ENCODE data around the gene DNPH1.
A peak's percentile ranks its signal among the peaks of the same experiment; 100 is the strongest.

The DNPH1 gene, protein sequence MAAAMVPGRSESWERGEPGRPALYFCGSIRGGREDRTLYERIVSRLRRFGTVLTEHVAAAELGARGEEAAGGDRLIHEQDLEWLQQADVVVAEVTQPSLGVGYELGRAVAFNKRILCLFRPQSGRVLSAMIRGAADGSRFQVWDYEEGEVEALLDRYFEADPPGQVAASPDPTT

DNA sequence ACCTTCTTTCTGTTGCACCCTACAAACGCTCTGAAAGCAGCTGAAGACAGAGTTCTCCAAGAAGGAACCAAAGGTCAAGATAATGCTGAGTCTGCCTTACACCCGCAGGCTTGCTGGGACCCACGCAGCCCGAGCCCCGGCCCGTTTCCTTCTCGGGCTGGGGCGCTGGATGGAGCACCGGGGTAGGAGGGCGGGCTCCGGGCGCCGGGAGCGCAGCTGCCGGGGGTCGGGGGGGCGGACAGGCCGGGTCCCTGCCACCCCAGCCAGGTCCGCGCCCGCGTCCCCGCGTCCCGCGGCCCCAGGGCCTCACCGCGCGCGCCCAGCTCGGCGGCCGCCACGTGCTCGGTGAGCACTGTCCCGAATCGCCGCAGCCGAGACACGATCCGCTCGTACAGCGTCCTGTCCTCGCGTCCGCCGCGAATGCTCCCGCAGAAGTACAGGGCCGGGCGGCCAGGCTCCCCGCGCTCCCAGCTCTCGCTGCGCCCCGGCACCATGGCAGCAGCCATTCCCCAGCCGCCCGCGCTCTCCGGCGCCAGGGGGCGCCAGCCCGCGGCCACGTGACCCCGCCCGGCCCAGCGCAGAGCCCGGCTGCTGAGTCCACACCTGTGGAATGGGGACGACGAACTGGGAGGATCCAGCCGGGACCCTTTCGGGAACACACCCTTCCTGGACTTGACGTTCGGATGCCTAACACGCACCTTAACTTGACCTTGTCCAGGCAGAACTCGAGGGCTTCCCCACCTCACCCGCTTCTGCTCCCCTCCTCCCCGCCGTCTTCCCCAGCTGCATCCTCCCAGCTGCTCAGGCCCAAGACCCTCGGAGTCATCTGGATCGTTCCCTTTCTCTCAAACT lies at the start of gene DNPH1:
DNPH1 (minus strand) TSS at position 531 of the 852 bp plus-strand sequence; CDS start at position 506, 25 bp downstream.
- peak; percentile 27 to 72 for DNase-seq (ENCODE audit: low read depth in 2 of 2)

DNA sequence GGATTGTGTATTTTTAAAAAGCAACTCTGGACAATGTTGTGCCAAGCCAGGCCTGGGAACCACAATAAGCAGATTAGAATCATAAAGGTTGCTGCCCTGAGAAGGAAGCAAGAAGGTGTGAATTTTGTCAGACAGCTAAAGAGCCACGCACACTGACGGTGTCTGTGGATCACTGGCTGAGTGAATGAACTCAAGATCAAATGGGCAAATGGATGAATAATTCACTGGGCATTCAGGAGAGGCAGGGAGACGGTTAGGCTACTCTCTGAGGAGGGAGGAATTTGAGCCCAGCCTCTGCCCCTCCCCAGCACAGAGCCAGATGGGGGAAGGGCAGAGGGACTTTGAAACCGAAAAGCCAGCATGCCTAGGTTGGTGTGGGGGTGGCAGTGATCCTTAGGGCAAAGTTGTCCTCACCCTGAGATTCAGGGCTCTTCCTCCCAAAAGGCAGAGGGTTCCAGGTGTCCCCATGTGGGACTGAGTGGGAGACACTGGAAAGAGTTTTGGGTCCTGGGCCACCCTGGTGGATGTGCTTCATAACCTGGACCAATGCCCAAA lies 49.3 kb upstream of the DNPH1 start:
- no peak for DNase-seq (ENCODE audit: low read depth in 2 of 2)

DNA sequence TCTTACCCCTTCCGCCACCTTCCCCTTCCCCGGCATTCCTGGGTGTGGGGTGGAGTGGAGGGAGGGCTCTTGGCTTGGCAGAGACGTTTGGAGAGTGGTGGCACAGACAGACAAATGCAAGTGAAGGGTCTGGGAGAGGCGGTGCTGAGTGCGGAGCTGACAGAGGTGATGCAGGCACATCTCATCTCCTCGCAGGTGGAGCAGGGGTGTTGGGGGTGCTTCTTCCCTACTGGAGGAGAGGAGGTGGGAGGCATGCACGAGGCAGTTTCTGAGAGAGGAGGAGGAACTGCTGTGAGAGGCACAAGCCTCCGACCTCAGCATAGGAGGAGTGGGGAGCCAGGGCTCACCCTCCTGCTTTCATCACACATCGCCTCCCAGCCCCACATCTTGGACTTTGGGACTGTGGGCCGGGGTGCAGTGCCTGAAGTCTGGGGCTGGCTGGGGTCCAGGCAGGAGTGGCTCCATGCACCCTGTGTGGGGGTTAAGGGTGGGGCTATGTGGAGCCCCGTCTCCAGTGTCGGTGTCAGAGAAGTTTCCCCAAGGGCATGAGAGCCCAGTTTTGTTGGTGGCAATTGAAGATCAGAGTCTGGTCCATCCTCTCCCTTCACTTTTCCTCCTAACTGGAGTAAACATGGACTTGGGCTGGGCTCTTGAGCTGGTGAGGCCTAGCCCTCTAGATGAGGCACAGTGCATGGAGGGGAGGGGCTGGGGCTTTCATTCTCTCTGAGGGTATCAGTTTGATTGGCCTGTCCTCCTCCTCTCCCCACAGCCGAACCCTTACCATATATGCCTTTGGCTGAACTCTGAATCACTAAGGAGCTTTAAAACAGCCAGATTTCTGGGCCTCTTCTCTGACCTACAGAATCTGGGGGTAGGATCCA lies 48.6 kb upstream of the DNPH1 start:
- no peak for DNase-seq (ENCODE audit: low read depth in 2 of 2)

DNA sequence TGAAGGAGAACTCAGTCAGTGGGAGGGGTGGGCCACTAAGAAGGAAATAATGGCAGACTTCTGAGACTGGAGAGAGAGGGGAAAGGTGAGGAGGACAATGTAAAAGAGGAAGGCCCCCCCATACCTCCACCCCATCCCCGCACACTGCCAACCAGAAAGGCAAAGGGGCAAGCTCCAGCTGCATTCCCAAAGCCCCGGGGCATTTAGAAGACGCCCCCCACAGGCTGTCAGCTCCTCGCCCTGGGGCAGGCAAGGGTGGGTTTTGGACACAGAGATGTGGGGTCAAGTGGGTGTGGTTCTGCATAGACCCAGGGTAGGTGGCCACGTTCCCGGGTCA lies 48.0 kb upstream of the DNPH1 start:
- no peak for DNase-seq (ENCODE audit: low read depth in 2 of 2)

DNA sequence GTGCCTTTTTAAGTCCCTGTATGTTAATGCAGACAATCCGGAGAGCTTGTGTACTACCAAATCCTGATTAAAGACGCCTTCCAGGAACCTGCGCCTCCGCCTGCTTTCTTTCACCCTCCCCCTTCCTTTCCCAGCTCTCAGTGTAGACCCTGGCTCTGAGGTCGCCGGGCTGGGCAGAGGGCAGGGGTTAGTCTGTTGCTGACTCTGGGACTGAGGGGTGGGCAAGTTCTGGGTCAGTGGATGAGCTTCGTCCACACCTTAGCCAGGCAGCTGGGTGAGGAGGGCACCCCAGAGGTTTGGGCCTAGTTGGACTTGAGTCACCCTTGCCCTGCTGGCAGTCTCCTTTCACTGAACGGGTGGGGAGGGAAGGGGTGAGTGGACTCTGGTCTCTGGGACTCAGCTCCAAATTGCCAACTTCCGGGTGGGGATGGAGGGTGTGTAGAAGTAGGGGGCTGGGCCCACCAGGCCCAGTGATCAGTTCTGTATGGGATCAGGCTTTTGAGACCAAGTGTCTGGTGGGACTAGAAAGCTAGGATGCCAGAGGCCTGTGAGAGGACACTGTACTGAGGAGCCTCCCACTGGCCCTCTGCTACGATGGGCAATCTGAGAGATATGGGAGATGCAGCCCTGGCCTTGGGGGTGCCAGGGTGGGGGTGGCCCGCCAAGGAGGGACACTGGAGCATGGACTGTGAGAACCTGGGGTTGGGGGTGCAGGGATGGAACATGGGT lies 47.5 kb upstream of the DNPH1 start:
- DNase-seq (ENCODE audit: low read depth in 2 of 2) = no peak

DNA sequence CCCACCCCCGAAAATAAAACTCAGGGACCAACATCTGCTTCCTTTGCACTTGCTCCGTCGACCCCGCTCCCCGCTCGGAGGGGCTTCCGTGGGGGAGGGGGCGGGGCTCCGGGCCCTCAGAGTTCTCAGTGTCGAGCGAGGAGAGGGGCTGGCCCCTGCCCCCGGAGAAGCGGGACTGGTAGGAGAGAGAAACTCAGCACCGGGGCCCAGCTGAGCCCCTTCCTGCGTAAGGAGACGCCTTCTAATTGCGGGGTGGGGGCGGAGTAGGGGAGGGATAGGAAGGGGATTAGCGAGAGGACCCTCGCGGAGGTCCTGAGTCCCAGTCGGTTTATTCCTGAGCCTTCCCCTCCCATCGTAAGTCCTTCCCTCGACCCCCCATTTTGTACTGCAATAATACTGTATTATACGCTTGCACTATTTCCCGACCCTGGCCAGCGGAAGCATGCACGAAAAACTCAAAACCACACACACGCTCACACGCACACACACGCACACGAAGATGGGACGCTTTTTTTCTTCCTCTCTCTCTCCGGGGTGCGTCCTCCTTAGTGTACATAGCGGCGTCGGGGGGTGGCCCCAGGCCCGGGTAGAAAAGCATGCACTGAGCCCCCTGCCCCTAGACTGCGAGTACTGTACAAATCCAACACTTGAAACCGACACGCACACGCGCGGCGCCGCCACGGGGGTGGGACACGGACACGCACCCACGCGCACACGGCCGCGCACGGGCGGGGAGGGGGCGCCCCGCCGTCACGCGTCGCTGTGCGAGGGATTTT lies 46.7 kb upstream of the DNPH1 start:
- peak in 1 of 2 donors; percentile 8 for DNase-seq (ENCODE audit: low read depth in 2 of 2)

DNA sequence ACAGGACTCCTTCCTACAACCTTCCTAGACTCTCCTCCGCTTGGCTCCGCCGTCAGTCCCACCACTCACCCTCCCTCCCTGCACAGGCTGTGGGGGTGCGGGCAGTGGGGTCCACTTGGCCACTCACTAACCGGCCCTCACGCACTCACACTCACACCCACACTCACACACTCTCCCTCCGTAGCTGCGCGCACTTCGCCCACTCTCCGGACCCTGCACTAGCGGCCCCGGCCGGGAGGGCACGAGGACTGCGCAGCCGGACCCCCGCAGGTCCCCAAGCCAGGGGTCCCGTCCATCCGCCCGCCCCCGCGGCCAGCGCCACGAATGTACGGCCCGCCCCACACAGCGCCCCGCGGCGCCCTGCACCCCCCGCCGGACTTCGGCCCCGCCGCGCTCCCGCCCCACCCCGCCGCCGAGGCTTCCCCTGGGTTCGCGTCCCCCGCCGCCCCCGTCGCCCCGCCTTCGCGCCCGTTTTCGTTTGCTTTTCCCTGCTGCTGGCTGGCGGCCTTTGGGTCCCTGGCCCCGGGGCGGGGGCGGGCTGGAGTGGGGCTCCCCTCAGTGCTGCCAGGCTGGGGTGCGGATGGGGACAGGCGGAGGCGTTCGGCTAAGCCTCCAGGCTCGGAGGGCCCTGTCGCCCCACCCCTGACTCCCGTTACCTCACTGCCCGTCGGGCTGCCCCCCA lies 45.8 kb upstream of the DNPH1 start:
- DNase-seq (ENCODE audit: low read depth in 2 of 2) = peak in 1 of 2 donors; percentile 38

DNA sequence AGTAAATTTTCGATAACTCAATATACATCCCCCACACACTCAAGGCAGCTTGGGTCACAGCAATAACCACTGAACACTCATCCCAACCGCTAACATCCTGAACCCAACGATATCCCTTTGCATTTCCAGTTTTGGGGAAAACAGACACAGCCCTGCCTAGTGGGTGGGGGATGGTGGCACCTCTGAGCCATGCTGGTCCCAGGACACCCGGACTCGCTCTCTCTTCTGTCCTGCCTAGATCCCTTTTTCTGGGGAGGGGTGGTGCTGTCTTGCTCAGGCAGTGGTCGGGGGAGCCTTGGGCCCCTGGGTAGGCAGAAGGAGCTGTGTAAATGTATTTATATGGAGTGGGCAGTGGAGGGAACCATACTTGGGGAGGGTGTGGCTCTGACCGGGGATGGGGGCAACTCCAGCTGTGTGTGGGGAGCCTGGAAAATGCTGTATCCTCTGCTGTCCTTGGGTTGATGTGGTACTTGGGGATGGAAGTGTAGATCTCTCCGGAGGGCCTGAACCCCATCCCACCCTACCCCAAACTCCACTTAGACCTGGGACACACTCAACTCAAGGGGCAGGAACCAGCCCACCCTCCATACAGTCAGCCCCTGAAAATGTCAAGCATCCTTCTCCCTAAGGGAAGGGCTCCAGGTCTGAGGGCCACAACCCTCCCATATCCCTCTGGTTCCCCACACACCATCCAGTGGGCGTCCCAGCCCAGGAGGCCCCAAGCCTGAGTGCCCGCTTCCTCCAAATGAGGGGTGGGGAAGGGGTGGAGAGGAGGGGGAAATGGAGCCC lies 45.0 kb upstream of the DNPH1 start:
- DNase-seq (ENCODE audit: low read depth in 2 of 2) = no peak

DNA sequence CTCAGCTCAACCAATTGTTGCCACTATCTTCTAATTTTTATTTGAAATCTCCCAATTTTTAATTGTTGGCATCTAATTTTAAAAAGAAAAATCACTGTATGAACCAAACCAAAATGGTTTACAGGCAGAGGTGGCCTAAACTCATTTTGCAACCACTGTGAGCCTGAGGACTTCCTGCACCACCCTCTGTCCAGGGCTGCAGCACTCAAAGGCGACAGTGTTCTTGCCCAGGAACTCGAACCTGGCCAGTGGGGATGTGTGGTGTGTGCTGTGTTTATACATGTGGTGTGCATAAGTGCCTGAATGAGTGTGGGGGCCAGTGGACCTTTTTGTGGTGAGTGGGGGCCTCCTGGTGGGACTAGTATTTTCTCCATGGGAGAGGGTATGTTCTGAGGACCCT lies 44.4 kb upstream of the DNPH1 start:
- DNase-seq (ENCODE audit: low read depth in 2 of 2) = no peak

DNA sequence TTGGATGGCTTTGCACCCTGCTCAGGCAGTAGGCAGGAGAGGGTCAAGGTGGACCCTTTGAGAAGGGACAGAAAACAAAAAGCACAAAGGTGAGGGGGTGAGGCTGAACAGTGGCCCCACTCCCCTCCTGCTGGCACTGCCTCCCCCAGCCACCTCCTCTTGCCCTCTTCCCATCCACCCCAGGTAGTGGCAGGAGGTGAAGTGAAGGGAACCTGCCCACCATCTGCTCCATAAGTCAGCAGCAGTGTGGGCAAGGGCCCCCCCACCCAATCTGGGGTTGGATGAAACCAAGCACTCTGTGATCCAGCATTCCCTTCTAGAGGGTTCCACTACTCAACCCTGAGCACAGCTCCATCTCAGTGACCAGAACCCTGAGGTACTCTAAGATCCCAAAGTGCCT lies 42.7 kb upstream of the DNPH1 start:
- no peak for DNase-seq (ENCODE audit: low read depth in 2 of 2)

DNA sequence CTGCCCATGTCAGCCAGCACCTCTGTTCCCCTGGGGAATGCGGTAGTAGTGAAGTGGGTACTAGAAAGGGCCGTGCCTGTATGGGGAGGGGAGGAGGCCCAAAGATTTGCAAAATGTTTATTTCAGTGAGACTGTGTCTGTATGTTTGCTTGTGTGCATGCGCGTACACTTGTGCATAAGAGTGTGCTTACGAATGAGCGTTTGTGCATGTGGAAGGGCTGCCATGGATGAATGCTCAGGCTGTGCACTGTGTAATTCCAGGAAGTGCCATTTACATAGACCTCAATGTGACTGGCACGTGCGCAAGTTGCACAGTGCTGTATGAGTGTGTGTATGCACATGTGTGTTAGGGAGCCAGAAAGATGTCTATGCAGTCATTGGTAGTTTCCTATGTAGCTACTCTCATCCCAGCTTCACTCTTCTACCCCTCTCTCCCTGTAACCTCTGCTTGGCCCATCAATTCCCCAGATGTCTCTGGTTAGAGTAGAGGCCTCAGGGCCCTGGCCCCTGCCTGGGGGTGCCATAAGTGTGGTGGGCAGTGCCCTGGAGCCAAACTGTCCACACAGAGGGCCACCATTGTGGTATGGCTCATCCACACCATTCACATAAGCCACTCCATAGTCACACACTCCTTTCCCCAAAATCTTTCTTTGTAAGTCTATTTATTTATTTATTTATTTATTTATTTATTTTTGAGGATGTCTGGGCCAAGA lies 42.0 kb upstream of the DNPH1 start:
- no peak for DNase-seq (ENCODE audit: low read depth in 2 of 2)

DNA sequence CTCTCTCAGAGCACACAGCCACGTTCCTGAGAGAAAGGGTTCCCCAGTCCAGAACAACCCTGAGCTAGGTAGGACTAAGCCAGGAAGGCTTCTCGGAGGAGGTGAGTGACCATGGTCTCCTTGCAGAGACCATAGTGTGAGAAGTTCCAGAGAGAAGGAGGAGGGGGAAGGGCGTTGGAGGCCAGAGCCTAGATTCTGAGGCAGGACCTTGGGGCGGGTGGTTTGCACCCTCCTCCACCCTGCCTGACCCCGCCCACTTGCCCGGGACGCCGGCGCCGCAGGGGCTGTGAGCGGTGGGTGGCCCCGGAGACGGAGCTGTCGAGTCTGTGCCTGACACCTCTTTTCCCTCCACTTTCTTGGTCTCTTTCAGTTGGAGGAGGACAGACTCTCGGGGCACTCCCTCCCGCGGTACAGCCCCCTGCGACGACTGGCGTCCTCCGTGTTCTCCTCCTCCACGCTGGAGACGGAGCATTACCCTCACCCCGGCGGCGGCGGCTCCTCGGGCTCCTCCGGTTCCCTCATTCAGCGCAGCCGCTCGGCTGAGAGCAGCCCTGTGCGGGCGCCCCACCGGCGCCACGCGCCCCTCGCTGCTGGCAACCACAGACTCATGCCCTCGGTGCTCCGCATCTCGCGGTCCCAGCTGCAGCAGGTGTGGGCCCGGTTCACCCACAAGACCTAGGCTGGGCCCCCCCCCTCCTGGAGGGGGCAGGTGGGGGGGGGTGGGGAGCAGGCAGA lies 40.2 kb upstream of the DNPH1 start:
- DNase-seq (ENCODE audit: low read depth in 2 of 2) = peak; percentile 32 to 58

DNA sequence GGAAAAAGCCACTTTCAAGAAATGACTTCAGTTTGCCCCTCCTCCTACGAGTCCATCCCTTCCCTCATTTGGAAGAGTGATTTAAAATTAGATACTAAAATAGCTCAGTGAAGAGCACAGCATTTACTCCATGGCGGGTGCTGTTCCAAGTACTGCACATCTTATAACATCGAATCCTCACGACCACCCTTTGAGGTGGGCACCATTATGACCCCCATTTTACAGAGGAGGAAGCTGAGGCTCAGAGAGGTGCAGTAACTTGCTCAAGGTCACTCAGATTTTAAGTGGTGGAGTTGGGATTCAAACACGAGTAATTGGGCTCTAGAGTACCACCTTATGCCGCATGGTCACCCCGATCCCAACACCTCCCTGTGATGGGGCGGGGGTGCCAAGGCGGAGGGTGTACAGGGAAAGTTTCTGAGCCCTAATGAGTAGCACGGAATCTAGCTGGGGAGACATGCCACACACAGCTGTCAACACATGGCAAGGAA lies 39.5 kb upstream of the DNPH1 start:
- DNase-seq (ENCODE audit: low read depth in 2 of 2) = no peak

DNA sequence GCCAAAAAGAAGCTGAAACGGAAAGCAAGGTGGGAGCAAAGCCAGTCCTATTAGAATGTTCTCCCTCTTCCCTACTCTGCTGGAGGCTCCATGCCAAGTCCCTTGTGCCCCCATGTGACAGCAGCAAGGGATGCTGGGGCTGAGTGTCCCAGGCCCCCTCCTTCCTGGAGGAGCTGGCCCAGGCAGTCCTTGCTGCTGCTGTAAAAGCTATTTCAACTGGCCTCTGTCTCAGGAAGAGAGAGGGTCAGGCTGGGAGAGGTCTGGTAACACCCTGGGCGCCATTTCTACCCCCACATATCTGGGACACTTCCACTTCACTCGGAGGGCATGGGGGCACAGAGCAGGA lies 39.0 kb upstream of the DNPH1 start:
- DNase-seq (ENCODE audit: low read depth in 2 of 2) = no peak

DNA sequence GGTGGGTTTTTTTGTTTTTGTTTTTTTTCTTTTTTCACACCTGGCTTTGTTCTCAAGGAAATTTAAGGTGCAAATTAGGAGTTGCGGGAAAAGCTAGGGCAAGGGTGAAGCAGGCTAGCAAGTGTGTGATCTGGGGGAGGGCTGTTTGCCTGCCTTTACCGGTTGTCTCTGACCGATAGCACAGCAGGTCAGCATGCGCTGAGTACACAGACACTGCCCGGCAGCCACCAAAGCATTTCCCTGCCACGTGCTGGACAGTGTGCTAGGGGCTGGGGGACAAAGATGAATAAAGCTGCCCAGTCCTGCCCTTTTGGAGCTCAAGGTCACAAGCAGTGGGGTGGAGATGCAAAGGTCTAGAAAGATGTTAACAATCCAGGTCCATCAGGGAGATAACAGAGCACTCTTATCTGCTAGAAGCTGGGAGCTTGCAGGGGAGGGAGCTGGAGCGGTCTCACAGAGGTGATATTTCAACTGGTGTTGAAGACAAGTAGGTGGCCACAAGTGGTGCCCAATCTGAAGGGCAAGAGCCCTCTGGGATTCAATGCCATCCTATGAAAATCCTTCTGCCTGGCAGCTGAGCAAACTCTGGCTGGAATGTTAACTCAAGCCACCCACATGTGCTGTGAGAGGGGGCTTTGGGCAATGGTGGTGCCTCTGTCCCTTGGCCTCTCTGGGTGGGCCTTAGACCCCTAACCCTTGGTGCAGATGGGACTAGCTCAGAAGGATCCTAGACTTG lies 38.5 kb upstream of the DNPH1 start:
- DNase-seq (ENCODE audit: low read depth in 2 of 2) = no peak

DNA sequence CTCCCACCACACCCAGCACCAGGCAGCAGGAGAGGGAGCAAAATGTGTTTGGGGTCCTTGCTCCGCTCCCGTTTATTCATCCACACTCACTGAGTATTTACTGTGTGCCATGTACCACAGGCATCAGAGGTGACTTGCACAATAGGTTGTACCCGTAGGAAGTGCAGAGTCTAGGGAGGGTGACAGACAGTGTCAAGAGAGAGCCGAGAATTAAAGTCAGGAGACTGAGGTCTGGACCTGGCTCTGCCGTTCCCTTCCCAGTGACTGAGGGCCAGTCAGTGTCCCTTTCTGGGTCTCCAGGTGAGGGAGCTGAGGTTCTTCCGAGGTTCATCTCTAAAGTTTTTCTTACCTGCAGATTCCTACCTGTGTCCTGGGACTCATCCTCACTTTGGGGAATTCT lies 36.3 kb upstream of the DNPH1 start:
- DNase-seq (ENCODE audit: low read depth in 2 of 2) = no peak

DNA sequence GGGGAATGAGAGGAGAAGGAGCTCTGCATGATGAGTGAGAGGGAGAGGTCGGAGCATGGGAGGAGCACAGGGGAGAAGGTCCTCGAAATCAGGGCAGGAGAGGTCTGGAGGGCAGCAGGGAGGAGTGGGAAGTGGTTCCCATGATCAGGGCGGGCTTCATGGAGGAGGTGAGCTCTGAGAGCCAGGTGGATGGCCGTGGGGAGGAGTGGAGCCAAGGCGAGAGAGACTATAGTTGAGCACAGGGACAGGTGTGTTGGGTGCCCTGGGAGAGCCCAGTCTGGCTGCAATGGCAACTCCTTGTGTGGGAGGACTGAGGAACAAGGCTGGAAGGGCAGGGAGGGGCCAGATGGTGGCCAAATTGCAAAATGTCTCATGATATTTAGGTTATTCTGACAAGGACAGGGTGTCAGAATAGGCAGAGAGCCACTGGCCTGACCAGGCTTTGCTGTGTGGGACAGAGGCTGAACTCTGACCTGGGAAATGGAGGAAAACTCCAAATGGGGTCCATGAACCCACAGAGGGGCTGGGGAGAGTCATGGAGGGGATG lies 35.4 kb upstream of the DNPH1 start:
- DNase-seq (ENCODE audit: low read depth in 2 of 2) = no peak

All from stimulated activated CD8-positive, alpha-beta memory T cell treated with anti-CD3 and anti-CD28 coated beads, Interleukin-7, amount 100 ng/mL, for 4 hours (primary cell).